ENCODE results near the gene GAS6.
"Not testable (repeated sequence)": the region's sequence is repeated elsewhere in the genome, so short reads cannot be mapped to it uniquely, and the experiment has no call there.

The GAS6 gene

DNA sequence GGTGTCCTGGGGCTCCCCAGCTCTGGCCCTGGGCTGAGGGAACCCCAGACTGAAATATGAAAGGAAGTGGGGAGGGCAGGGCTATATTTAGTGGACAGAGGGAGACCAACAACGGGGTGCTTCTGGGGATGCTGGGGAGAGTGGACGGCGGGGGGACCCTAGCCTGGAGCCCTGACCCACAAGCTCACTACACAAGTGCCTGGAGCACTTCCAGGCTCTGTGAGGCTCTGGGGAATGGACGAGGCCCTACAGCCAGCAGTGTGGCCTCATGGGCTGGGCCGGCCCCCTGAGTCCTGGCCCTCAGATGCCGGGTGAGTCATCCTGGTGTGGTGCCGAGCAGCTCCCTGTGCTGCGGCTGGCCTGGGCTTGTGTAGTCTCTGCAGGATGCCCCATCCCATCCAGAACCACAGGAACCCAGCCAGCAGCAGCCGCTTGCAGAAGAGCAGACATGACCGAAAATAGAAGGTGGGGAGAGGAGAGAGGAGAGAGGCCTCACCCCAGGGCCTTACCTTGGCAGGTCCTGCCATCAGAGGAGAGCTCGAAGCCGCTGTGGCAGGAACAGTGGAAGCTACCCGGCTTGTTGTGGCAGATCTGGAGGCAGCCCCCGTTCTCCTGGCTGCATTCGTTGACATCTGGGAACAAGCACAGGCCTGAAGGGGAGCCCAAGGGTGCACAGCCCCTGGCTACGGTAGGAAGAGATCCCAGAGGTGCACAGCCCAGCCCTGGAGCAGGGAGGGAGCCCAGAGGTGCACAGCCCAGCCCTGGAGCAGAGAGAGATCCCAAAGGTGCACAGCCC lies 26.1 kb downstream of the GAS6 start:
- DNase-seq (ENCODE audit: low read depth) = no peak

DNA sequence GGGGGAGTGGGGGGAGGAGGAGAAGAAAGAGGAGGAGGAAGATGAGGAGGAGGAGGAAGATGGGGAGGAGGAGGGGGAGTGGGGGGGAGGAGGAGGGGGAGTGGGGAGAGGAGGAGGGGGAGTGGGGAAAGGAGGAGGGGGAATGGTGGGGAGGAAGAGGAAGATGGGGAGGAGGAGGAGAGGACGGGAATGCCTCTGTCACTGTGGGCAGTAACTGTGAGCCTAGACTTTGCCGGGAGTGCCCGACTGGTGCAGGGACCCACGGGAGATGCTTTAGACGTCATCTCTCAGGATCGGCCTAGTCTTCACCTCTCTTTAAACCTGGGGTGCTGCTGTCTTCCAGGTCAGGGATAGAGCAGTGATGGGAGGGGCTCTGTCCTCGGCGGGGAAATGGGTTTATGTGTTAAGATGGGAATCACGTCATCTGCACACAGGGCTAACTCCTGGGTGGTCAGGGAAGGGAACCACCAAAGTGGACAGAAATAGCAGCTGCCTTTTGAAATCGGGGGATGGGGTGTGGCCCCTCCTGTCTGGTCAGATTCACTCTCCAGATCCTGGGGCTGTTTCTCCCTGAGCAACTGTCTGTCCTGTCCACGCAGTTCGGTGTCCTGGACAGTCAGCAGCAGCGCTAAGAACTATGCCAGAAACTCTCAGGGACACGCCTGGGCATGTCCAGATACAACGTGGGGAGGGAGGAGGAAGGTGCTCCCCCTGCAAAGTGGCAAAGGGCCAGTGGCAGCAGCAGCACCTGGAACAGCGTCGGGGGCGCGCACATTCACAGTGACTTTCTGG lies 26.9 kb downstream of the GAS6 start:
- no peak for DNase-seq (ENCODE audit: low read depth)

DNA sequence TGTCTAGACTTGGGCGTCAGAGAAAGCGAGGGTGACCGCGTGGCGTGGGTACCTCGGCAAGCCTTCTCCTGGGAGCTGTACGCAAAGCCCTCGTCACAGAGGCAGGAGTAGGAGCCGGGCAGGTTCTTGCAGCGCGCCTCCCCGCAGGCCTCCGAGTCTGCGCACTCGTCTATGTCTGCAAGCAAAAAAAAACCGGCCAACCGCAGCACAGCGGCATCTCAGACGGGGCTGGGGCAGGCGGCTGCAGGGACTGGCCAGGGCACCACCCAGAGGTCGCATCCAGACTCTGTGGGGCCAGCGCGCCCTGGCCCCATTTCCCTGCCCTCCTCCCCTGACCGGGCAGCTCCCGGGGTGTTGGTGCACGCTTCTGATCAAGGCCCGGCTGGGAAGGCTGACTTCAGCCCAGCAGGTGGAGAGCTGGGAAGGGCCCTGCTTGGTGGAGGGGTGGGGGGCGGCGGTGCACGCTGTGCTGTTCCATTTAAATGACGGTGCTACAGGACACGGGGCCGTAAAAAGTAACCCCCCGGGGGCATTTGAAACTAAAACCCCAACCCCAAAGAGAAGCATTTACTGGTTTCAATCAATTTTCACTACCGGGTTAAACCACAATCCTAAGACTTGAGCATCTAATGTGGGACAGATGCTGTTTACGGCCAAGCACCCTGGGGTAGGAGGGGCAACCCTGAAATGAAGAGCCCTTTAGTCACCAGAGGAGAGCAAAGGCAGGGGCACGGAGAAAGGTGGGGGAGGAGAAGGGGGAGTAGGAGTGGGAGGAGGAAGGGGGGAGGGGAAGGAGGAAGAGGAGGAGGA lies 28.2 kb downstream of the GAS6 start:
- DNase-seq (ENCODE audit: low read depth) = no peak

DNA sequence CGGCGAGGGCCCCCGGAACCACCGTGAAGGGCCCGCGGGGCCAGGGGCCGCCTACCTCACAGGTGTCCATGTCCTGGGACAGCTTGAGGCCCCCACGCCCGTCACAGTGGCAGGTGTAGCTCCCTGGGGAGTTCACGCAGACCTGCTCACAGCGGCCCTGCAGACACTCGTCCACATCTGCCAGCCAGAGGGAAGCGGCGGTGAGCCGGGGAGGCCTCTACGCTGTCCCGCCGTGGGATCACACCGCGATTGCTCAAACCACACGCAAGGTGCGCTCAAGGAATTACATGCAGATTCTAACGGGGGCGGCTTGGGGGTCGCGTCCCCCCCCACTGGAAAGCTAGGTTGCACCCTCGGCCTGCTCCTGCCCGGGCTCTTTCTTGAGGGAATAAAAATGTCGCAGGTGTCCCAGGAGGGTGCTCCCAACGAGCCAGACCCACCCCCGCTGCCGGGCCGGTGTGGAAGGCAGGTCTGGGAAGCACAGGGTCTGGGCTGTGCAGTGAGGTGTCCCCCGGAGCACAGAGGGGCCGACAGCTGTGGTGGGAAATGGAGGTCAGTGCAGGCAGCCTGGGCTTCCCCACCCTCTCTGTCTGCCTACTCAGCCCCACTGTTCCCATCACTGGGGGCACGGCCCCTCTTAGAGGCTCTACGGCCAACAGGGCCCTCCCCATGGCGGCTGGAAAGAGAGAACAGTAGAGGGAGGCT lies 29.2 kb downstream of the GAS6 start:
- DNase-seq (ENCODE audit: low read depth) = no peak

DNA sequence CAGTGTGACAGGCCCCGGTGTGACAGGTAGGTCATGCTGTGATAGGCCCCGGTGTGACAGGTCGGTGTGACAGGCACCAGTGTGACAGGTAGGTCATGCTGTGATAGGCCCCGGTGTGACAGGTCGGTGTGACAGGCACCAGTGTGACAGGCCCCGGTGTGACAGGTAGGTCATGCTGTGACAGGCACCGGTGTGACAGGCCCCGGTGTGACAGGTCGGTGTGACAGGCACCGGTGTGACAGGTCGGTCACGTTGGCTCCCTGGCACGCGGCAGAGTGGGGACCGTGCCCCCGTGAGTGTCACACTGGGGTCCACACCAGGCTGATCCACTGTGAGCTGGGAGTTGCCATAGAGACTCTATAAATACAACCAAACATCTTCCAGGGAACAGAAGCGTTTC lies 29.9 kb downstream of the GAS6 start:
- DNase-seq (ENCODE audit: low read depth) = not testable (repeated sequence)

DNA sequence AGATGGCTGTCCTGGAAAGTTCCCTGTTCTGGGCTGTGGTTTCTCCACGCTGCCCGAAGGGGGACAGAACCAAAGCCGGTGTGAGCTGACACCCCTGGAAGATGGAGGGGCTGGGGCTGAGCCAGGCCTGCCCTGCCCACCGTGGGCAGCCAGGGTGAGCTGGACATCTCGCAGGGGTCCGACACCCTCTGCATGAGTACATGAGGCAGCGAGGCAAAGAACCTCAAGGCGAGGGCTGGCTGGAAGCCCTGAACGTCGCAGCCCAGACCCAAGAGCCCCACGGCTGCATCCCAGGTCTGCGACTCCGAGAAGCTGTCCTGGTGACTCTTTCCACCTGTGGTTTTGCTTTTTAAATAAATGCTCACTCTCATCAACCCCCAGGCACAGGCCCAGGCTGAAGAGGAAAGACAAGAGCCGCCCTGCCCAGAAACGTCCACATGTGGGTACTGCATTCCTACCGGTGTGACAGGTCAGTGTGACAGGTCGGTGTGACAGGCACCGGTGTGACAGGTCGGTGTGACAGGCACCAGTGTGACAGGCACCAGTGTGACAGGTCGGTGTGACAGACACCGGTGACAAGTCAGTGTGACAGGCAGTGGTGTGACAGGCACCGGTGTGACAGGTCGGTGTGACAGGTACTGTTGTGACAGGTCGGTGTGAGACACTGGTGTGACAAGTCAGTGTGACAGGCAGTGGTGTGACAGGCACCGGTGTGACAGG lies 30.6 kb downstream of the GAS6 start:
- no peak for DNase-seq (ENCODE audit: low read depth)

DNA sequence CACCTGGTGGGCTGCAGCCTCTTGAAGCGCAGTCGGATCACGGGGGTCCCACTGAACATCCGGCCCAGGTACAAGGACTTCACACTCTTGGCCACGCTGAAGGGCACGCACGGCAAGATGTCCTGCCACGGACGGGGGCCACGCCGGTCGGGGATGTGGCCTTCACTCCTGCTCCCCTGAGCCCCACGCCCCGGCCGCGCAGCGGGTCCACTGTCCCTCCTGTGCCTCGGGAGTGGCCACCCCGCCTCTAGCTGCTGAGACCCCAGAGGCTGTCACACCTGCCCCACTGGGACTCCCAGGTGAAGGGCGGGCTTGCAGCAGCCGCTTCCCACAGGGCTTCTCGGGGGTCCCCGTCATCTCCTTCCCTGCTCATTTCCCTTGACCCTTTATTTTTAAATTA lies 31.2 kb downstream of the GAS6 start:
- no peak for DNase-seq (ENCODE audit: low read depth)

DNA sequence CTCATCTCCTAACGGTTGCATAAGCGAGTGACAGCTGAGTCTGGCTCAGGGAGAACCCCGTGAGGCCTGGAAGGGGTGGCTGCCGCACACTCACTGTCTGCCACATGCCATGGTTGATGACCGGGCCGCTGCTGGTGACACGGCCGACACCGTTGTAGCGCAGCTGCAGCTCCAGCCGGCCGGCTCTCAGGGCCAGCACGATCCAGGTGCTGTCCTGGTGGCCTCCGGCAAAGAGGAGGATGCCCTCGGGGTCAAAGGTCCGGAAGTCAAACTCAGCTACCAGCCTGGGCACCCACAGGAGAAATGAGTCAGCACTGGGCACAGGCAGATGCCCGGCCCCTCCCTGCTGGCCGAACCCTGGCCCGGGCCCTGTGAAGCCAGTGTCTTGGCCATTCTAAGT lies 31.7 kb downstream of the GAS6 start:
- no peak for DNase-seq (ENCODE audit: low read depth)

DNA sequence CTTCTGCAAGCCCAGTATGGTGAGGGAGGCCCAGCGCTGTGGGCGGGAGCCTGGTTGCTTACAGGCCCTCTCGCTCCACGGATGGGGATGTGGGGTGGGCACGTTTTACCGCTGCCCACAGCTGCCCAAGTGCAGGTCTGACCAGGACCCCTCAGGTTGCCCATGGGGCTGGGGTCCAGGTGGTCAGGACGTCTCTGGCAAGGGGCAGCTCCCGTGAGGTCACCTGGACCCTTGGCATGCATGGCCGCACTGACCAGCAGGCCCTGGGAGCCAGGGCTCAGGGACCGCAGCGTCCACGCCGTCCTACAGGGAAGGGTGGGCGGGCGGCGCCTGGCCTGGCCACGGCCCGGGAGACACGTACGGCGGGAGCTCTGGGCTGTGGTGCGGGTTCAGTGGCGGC lies 32.8 kb downstream of the GAS6 start:
- no peak for DNase-seq (ENCODE audit: low read depth)

DNA sequence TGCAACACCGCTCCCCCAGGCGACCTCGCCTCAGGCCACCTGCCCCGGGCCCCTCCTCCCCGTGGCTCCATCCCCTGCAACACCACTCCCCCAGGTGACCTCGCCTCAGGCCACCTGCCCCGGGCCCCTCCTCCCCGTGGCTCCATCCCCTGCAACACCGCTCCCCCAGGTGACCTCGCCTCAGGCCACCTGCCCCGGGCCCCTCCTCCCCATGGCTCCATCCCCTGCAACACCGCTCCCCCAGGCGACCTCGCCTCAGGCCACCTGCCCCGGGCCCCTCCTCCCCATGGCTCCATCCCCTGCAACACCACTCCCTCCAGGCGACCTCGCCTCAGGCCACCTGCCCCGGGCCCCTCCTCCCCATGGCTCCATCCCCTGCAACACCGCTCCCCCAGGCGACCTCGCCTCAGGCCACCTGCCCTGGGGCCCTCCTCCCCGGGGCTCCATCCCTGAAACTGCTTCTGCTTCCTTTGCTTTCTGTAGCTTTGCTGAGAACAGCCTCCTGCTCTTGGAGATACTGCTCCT lies 33.4 kb downstream of the GAS6 start:
- DNase-seq (ENCODE audit: low read depth) = not testable (repeated sequence)

DNA sequence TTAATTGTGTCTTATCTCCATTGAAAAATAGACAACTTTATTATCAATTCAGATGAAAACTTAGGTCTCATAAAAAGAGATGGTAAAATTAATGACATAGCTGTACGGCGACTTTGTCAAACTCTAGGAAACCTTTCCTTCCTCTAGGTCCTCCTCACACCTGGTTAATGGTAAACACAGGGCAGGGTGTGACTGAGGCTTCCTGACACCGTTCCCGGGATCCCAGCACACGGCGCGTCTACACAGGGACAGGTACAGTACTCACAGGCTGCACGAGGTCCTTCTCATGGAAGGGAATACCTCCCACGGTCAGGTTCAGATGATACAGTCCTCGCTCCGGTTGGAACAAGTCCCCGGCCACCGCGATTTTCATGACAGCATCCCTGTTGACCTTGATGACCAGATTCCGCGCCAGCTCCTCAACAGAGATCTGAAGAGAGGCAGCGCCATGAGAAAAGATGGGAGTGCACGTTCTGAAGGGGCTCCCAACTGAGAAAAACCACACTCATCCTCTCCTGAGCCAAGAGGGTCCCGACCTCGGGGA lies 35.5 kb downstream of the GAS6 start:
- no peak for DNase-seq (ENCODE audit: low read depth)

DNA sequence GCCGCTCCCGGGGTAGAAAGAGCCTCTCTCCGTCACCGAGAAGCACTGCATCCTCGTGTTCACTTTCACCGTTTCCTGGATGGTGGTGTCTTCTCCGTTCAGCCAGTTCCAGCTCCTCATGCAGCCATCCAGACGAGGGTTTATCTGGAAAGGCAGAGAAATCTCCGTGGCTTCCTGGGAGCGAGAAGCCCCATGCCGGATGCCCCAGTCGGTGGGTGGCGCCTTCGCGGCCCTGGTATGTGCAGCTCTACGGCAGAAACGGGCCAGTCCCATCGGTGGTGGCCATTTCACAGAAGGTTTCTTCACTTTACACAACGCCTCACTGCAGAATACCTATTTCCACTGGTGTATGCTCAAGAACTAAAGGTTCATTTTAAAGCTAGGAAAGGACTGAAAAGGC lies 36.9 kb downstream of the GAS6 start:
- no peak for DNase-seq (ENCODE audit: low read depth)

DNA sequence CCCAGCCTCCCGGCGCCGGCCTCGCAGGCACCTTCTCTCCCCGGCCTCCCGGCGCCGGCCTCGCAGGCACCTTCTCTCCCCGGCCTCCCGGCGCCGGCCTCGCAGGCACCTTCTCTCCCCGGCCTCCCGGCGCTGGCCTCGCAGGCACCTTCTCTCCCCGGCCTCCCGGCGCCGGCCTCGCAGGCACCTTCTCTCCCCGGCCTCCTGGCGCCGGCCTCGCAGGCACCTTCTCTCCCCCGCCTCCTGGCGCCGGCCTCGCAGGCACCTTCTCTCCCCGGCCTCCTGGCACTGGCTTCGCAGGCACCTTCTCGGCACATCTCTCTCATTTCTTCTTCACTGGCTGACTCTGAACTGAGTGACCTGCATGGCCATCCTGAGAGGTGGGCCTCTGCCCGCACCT lies 37.4 kb downstream of the GAS6 start:
- DNase-seq (ENCODE audit: low read depth) = not testable (repeated sequence)

DNA sequence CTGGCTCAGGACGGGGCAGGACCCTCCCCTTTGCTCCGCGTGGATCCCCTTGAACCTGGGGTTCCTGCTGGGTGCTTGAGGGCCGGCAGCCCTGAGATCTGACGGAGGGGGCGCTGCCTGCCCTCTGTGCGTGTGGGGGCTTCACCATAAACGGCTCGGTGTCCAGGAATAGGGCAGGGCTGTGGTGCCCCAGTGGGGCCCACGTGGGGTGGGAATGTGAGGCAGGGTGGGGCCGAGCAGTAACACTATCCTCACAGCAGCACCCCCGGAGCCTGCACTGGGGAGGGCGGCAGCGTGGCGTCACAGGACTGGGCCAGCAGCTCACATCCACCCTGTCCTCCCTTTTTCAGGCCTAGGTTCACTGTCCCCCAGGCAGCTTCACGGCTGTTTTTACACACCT lies 38.0 kb downstream of the GAS6 start:
- DNase-seq (ENCODE audit: low read depth) = no peak

DNA sequence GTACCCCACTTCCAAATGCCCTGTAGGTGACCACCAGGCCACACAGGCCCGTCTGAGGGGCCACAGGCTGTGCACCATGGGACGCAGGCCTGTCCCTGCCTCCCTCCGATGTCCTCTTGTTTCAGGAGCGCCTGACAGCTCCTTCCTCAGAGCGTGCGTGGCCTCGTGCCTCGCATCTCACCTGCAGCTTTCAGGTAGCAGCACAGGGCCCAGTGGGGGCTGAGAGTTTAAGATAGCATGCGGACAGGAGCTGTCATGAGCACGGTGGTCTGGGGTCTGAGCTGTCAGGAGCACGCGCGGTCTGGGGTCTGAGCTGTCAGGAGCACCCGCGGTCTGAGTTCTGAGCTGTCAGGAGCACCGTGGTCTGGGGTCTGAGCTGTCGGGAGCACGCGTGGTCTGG lies 40.1 kb downstream of the GAS6 start:
- DNase-seq (ENCODE audit: low read depth) = no peak

DNA sequence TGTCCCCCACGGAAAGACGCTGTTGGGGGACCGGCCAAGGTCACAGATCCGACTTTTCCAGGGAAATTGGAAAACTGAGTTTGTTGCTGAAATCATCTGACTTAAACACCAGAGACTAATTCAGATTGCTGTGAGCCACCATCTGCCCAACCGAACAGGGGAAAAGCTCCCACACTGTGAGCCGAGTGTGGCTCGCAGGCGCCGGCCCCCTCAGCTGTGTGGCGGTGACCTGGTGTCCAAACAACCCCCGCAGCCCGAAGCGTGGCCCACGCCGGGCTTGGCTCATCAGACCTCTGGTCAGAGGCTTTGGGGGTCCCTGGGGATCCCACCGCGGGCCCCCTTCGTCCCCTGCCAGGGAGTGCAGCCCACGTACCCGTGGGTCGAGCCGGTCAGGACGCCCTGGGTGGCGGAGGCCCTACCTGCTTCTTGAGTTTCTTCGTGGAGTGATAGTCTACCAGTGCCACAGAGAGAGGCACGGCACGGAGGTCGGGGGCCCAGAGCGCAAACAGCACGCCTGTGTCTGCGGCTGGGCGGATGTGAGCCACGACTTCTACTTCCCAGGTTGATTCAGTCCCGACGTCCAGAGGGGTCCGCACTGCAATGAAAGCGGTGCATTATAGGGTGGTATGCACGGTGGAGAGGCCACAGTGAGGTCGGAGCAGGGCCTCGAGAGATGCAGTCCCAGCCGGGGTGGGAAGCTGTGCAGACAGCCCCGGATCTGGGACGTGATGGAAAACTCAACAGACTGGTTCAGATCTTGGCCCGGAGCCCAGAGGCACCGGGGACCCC lies 40.7 kb downstream of the GAS6 start:
- DNase-seq (ENCODE audit: low read depth) = no peak

DNA sequence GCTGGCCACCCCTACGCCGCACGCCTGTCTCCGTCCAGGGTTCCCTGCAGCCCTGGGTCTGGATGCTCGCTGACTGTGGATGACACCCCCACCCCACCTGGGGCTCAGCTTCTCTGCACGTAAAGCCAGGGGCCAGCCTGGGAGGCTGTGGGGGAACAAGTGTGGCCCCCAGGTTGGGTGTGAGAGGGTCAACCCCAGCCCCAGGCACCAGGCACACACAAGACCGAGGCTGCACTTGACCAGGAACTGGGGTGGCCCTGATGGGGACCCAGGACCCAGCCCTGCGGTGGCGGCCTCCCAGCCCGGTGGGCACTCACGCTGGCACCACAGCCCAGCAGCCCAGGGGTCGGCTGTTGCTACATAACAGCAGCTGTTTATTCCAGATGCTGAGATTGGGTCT lies 41.6 kb downstream of the GAS6 start:
- DNase-seq (ENCODE audit: low read depth) = no peak

DNA sequence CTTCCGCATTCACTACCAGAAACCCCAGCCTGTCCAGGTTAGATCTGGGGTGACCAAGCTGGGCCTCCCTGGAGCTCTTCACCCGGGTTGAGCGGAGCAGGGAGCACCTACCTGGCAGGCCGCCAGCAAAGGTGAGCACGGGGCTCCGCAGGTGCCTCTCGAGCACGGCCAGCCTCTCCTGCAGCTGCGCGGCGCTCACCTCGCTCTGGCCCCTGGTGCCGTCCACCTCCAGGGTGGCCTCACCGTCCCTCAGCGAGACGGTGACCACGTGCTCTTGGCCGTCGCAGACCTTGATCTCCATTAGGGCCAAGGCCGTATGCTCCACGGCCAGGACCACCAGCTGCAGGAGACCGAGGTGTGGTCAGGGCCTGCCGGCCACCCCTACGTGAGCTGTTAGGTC lies 42.0 kb downstream of the GAS6 start:
- no peak for DNase-seq (ENCODE audit: low read depth)

DNA sequence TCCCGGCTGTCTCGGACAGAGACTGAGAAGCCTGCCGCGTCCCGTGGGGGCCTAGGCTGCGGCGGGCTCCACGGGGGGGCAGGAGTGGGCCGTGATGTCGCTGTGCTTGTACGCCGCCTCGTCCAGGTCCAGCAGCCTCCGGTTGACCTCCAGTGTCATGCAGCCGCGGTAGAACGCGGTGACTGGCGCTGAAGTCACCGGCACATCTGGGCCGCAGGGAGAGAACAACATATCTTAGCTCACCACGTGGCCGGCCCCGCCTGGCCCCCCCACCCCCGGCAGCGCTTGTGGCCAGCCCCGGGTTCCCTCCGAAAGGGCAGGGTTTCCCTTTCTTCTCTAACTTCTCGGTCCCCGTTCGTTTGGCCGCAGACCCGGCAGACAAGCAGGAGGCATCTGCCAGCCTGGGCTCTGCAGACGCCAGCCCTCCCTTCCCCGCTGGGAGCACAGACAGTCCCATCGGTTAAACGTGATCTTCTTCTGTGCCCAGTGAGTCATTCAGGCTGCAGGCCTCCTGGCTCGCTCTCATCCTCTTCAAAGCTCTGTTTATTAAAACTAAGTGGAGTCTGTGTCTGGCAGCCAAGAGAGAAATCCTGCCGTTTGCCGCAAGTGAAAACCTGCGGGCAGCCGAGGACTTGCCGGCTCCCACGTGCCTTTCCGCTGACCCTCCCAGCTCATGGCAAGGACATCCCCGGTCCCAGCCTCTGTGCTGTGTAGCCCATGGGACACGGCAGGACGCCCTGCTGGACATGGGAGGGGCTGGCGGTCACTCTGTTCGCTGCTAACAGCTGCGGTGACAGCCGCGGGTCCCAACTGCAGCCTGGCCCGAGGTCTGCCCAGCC lies 42.8 kb downstream of the GAS6 start:
- DNase-seq (ENCODE audit: low read depth) = no peak
